Stimulated activated CD8-positive, alpha-beta memory T cell treated with anti-CD3 and anti-CD28 coated beads, Interleukin-4, amount 100 ng/mL, for 4 hours (primary cell): ENCODE data around the gene FBN2.
"Not testable (repeated sequence)": the region's sequence is repeated elsewhere in the genome, so short reads cannot be mapped to it uniquely, and the experiment has no call there.

Experiments
- DNase-seq, 2 donors: peaks; one replicate each; pipeline ENCODE4 v3.0.0-alpha.2; 2020; ENCODE audit warnings: low read depth in 2 of 2, low spot score in 1 of 2

Gene FBN2

DNA sequence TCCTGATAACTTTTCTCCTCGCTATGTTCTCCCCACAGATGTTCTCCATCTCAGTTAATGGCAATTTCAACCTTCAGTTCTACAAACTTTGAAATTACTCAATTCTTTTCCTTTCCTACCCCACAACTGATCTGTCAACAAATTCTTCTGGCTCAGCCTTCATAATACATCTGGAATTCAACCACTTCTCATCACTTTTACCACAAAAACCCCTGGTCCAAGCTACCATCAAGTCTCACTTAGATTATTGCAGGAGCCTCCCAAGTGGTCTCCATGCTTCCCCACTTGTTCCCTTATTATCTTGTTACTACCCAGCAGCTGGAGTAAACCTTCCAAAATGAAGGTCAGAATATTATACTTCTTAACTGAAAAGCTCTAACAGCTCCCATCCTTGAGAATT, 110.1 kb downstream of the FBN2 start:
- DNase-seq = no peak

DNA sequence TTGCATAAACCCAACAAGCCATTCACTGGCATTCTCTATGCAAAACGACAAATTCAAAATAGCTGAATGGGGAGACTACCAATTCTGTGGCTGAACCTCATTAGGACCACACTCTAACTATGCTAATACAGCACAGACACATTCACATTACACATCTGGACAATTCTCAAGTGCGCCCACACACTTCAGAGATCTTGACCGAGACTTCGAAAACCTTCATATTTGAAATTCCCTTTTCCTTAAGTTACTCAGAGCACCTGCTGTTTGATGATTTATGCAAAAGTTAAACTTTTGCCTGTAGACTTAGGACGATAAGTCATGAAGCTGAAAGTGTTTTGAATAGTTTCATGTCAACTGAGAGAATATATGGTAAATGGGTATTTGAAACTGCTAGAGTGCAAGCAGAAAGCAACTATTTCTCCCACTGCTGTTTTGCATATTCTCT, 111.9 kb downstream of the FBN2 start:
- no peak for DNase-seq

GRCh38 chr5:128424646-128425045, 113.4 kb downstream of the FBN2 start:
- DNase-seq = no peak

DNA sequence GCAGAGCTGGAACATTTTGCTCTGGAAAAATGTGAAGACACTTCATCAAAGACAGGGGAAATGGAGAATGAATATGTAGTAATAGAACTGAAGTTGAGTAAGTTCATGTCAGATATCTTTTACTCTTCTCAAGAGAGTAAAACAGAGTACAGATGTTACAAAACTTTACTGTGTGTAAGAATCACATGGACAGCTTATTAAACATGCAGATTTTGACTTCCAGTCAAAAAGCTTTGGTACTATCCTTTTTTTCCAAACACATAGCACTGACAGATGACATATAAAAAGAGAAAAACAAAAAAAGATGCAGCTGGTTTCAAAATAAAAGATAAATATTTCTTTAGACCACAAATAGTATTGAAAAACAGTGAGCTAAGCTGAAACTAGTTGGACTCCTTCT, 115.4 kb downstream of the FBN2 start:
- DNase-seq = no peak

DNA sequence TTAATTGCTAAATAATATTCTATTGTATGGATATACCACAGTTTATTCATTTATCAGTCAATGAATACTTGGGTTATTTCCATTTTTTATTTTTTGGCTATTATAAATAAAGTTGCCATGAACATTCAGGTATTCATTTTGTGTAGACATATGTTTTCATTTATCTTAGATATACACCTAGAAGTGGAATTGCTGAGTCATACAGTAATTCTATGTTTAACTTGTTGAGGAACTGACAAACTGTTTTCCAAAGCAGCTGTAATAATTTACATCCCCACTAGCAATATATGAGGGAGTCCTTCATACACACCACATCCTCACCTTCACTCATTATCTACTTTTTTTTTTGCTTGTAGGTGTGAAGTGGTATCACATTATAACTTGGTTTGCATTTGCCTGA, 123.6 kb downstream of the FBN2 start:
- DNase-seq = no peak

- no peak for DNase-seq
Observed at GRCh38 chr5:128413356-128413755, 124.7 kb downstream of the FBN2 start.

DNA sequence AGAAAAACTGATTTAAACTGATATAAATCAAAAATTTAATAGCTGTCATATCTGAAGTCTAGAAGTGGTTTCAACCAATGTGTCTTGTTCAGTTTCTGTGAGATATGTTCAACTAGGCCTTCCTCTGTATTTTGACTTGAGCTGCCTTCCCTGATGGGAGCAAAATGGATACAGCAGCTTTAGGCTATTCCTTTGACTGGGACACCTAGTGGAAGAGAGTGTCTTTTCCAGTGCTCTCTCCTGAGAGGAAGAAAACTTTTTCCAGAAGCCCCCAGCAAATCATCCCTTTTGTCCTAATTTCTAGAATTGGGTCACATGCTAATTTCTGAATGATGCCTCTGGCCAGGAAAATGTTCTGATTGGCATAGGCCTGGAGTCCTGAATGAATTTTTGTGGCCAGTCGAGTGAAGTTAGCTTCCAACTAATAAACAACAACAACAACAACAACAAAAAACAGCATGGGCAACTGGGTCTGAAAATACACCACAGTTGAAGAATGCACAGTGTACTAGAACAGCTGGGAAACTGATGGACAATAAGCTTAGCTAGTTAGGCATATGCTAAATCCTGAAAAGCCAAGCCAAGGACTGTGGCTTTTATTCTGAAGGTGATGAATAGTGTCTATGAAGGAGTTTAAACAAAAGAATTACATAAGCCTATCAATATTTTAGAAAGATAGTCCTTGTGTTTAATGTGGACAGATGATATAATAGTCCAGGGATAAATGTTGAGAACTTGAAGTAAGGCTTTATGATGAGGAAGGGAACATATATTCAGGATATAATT, 125.7 kb downstream of the FBN2 start:
- DNase-seq = no peak

DNA sequence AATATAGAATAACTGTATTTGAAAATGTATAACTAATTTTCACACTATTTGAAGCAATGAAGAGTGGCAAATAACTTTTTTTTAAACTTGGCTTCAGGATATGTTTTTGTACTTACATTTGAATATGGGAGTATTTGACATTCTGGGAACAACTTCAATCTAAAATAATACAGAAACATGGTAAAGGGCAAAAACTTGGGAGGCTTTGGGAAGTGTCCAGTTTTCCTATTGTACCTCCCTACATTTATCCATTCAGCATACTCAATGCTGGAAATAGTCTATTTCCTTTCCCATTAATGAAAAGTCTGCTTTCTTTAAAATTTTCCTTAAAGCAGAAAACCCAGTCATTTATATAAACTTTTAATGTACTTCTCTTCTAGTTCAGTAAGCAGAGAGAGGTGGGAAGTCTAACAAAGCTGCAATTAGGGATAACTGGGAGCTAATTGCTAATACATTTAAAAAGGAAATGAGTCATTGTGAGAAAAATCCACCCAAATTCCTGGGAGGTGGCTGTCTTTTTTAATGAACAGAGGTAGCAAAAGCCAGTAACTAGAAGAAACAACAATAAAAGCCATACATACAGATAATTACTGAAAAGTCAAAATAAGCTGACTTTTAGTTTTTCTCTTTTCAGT, 128.8 kb downstream of the FBN2 start:
- DNase-seq = no peak

- no peak for DNase-seq
Observed at GRCh38 chr5:128408622-128409021, 129.4 kb downstream of the FBN2 start.

DNA sequence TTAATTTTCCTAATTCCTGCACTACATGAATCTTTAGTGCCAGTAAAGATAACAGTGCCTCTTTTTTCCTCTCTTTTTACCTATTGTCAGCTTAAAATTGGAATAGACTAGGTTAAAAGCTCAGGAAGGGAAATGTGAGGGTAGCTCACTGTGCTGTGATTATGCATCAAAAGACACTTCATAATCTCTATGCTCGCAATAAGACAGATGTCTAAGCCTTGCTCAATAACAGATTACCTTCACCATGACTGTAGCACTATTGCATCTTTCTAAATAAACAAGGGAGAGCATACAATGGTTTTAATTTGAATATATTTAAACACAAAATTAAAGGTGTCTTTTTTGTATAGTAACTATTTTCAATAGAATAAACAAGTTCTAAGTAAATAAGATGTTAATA, 130.1 kb downstream of the FBN2 start:
- DNase-seq = no peak

- no peak for DNase-seq
Observed at GRCh38 chr5:128406803-128407202, 131.2 kb downstream of the FBN2 start.

GRCh38 chr5:128405159-128405558, 132.9 kb downstream of the FBN2 start:
- no peak for DNase-seq

DNA sequence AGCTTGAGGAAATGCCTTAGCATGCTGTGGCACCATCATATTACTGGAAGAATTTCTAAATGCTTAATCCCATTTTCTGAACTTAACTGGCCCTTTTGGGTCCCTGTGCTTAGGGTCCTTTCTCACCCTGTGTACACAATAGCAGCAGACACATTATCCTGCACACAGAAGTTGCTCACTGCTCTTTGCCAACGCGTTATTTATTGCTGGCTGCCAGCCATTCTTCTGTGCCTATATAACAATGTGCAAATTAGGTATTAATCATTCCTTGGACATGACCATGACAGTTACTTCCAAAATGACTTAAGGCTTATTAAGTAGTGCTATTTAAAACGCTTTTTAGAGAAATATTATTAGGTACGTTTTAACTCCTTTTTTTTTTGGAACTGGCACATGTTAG, 134.7 kb downstream of the FBN2 start:
- DNase-seq = no peak

DNA sequence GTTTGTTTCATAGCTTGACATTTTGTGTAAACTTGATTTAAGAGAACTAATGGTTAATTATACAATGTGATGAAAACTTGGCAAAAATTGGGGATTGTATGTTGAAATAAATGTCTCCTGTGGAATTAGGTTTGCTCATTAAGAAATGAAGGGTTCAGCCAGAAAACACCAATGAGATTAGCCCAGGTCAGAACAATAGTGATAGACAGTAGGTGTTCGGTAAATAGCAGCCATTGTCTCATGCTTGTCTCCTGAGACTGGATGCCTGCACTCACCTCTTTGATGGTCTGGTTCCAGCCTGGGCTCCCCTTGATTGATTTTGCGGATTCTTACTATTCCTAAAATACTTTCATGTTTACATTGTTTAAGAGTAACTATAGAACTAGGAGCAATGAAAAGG, 135.5 kb downstream of the FBN2 start:
- DNase-seq = no peak

GRCh38 chr5:128400766-128401165, 137.3 kb downstream of the FBN2 start:
- DNase-seq = not testable (repeated sequence)

GRCh38 chr5:128399111-128399510, 138.9 kb downstream of the FBN2 start:
- DNase-seq = no peak

DNA sequence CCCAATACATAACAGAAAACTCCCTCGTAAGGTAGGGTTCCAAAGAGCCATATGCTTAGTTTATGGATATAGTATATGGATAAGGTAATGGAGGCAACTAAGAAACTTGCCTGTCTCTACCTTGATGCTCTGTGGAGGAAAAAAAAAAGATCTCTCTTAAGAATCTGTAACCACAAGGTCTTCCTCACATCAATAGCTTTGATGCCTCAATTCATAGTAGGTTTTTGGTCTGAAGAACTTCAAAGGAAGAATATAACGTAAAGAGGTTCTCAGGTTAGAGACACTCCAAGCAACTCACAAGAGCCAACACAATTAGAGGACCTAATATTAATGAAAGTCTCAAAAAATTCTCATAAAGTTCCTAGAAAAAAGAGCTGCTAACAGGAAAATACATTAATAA, 140.2 kb downstream of the FBN2 start:
- no peak for DNase-seq

DNA sequence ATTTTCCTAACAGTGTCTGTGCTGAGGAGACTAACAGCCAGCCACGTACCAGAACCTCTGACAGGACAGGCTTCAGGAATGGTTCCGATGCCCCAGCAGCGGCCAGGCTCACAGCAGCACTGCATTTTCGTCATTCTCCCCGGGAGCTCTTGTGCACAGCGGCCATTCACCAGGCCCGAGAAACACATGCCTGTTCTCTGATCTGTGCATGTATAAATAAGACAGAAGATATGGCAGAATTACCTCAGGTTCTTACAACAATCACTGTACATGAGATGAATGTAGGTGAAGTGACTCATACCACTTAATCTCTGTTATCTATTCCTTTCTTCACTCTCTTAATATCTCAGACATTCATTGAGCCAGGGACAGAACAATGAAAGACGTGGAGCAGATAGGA, 143.0 kb downstream of the FBN2 start:
- DNase-seq = no peak

- no peak for DNase-seq
Observed at GRCh38 chr5:128384068-128384467, 154.0 kb downstream of the FBN2 start.

- no peak for DNase-seq
Observed at GRCh38 chr5:128380337-128380736, 157.7 kb downstream of the FBN2 start.

DNA sequence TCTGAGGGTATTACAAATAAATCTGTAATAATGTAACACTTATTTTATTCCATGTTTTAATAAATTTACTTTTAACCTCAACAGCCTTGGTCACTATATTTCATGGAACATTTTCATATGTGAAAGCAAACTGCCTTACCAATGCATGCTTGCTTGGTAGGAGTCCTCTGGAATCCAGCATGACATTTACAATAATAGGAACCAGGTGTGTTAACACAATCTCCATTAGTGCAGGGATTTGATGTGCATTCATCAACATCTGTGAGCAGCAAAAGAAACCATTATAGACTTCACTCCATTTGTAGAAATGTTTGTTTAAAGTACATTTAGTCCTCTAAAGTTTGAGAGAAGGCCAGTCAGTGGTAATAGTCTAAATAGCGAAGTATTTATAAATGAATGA, 159.4 kb downstream of the FBN2 start:
- no peak for DNase-seq

GRCh38 chr5:128378196-128378595, 159.8 kb downstream of the FBN2 start:
- DNase-seq = no peak

DNA sequence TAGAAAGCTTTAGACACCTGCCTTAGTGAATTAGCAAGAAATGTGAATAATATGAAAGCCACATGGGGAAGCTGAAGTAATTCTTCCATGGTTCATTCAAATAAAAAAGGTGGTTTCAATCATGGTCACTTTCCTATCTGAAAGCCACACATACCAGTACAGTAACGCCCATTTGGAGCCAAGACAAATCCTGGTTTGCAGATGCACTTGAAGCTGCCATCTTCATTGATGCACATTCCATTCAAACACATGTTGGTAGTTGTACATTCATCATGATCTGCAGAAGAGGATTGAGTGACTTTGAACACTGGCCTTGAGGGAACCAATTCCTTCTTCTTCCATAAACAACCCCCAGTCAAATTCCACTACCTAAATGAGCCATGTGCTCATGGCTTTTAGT, 161.5 kb downstream of the FBN2 start:
- DNase-seq = no peak
